Panc1 (cell line): Measurements from ENCODE around the gene SNRPA1.

Source experiments
- POLR2AphosphoS5 ChIP-seq: IDR thresholded peaks from 2 replicates; pipeline ENCODE4 v1.6.1; 2012; ENCODE audit warnings: mild to moderate bottlenecking, low read depth, low read length, moderate library complexity
- SIN3A ChIP-seq: IDR thresholded peaks from 2 replicates; pipeline ENCODE4 v1.6.1; 2012; ENCODE audit warnings: low read depth, mild to moderate bottlenecking, low read length, moderate library complexity, borderline replicate concordance; ENCODE audit not compliant: insufficient read depth
- TCF7L2 ChIP-seq: IDR thresholded peaks from 2 replicates; pipeline ENCODE4 v1.6.1; 2011; ENCODE audit warnings: mild to moderate bottlenecking, low read depth, low read length, inconsistent platforms
- TF ChIP-seq, protein P1 (sequence below): fragments of 450-650 bp; IDR thresholded peaks from 2 replicates; pipeline ENCODE4 v1.5.1; 2017; ENCODE audit warnings: mild to moderate bottlenecking
- TF ChIP-seq, protein P2 (sequence below), 2 experiments: IDR thresholded peaks; 2 replicates each; pipeline ENCODE4 v1.6.1; 2011 to 2012; ENCODE audit warnings: low read depth in 2 of 2, control low read depth in 1 of 2, low read length in 1 of 2, mild to moderate bottlenecking in 1 of 2, moderate library complexity in 1 of 2; ENCODE audit not compliant: insufficient read depth in 1 of 2

DNA sequence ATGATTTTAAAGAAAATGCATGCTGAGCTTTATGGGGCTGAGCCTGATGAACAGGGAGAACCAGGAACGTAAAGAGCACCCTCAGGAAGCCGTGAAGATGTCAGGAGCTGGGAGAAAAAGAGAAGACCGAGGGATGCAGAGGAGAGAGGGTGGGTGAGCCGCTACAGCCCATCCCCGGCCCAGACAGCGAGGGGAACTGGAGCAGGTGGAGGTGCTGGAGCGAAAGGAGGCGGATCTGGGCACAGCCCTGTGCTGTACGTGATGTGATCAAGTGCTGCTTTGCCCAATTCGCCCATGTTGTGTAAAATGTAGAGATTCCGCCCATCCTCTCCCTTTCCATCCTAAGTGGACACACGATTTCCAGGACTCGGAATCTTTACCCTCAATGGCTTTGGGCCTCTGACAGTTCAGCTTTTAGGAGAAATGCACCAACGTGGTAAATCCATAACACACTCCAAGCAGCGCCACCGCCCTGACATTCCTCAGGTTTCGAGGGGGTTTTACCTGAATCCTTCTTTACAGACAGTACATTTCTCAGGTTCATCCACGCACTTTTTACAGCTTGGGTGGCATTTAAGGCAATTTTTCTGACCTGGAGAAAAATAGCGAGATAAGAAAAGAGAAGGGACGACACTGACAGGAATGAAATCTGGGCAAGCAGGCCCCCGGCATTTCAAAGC is 27.1 kb upstream of the SNRPA1 start:
- no peak for TF ChIP-seq POLR2AphosphoS5
- TF ChIP-seq, protein P1, sequence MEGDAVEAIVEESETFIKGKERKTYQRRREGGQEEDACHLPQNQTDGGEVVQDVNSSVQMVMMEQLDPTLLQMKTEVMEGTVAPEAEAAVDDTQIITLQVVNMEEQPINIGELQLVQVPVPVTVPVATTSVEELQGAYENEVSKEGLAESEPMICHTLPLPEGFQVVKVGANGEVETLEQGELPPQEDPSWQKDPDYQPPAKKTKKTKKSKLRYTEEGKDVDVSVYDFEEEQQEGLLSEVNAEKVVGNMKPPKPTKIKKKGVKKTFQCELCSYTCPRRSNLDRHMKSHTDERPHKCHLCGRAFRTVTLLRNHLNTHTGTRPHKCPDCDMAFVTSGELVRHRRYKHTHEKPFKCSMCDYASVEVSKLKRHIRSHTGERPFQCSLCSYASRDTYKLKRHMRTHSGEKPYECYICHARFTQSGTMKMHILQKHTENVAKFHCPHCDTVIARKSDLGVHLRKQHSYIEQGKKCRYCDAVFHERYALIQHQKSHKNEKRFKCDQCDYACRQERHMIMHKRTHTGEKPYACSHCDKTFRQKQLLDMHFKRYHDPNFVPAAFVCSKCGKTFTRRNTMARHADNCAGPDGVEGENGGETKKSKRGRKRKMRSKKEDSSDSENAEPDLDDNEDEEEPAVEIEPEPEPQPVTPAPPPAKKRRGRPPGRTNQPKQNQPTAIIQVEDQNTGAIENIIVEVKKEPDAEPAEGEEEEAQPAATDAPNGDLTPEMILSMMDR, result no peak
- no peak for TF ChIP-seq SIN3A
- no peak for TF ChIP-seq TCF7L2
- TF ChIP-seq, protein P2, sequence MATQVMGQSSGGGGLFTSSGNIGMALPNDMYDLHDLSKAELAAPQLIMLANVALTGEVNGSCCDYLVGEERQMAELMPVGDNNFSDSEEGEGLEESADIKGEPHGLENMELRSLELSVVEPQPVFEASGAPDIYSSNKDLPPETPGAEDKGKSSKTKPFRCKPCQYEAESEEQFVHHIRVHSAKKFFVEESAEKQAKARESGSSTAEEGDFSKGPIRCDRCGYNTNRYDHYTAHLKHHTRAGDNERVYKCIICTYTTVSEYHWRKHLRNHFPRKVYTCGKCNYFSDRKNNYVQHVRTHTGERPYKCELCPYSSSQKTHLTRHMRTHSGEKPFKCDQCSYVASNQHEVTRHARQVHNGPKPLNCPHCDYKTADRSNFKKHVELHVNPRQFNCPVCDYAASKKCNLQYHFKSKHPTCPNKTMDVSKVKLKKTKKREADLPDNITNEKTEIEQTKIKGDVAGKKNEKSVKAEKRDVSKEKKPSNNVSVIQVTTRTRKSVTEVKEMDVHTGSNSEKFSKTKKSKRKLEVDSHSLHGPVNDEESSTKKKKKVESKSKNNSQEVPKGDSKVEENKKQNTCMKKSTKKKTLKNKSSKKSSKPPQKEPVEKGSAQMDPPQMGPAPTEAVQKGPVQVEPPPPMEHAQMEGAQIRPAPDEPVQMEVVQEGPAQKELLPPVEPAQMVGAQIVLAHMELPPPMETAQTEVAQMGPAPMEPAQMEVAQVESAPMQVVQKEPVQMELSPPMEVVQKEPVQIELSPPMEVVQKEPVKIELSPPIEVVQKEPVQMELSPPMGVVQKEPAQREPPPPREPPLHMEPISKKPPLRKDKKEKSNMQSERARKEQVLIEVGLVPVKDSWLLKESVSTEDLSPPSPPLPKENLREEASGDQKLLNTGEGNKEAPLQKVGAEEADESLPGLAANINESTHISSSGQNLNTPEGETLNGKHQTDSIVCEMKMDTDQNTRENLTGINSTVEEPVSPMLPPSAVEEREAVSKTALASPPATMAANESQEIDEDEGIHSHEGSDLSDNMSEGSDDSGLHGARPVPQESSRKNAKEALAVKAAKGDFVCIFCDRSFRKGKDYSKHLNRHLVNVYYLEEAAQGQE (IDR thresholded peaks at IDR 0.05; ENCODE audit: insufficient read depth in 1 of 2, low read depth in 2 of 2, low read length in 1 of 2), result no peak
